ENCODE data around the gene ANKRD17. TPM values are rescaled to one million over a fixed set of nuclear protein-coding genes. Genes with fewer than 3 reads are reported as not detected.

Gene ANKRD17
- total RNA-seq, 1 donor from 2014 or later = 87.9 TPM

- TF ChIP-seq, protein P1, sequence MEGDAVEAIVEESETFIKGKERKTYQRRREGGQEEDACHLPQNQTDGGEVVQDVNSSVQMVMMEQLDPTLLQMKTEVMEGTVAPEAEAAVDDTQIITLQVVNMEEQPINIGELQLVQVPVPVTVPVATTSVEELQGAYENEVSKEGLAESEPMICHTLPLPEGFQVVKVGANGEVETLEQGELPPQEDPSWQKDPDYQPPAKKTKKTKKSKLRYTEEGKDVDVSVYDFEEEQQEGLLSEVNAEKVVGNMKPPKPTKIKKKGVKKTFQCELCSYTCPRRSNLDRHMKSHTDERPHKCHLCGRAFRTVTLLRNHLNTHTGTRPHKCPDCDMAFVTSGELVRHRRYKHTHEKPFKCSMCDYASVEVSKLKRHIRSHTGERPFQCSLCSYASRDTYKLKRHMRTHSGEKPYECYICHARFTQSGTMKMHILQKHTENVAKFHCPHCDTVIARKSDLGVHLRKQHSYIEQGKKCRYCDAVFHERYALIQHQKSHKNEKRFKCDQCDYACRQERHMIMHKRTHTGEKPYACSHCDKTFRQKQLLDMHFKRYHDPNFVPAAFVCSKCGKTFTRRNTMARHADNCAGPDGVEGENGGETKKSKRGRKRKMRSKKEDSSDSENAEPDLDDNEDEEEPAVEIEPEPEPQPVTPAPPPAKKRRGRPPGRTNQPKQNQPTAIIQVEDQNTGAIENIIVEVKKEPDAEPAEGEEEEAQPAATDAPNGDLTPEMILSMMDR (conservative IDR thresholded peaks at IDR 0.05) = no peak
- H3K4me3 Mint-ChIP-seq = no peak overlapping the region
- no peak for DNase-seq (ENCODE audit: low read depth, low spot score)
Observed at GRCh38 chr4:73178389-73178788, 80.2 kb downstream of the ANKRD17 start.

GRCh38 chr4:73172161-73172560 lies 86.4 kb downstream of the ANKRD17 start:
- TF ChIP-seq, protein P1 (conservative IDR thresholded peaks at IDR 0.05) = no peak
- no peak overlapping the region for H3K27ac Mint-ChIP-seq (ENCODE audit: unreplicated experiment)
- H3K4me3 Mint-ChIP-seq = no peak overlapping the region
- peaks cover 73% of the 10 kb centered on the region for H3K36me3 Mint-ChIP-seq (ENCODE audit: low read depth)
- H3K9me3 Mint-ChIP-seq = peaks cover 15% of the 10 kb centered on the region
- H3K27me3 Mint-ChIP-seq (ENCODE audit: low read depth) = no peaks in the 10 kb centered on the region
- H3K4me1 Mint-ChIP-seq = no peaks in the 10 kb centered on the region
- DNase-seq (ENCODE audit: low read depth, low spot score) = no peak

More at GRCh38 chr4:73178389-73178788, 80.2 kb downstream of the ANKRD17 start:
- Mint-ChIP-seq H3K36me3 (ENCODE audit: low read depth) (peaks cover 32% of the 10 kb centered on the region), H3K9me3 (peaks cover 10% of the 10 kb centered on the region), H3K4me1 (peaks cover 21% of the 10 kb centered on the region), H3K27me3 (ENCODE audit: low read depth) (no peaks in the 10 kb centered on the region), H3K27ac (ENCODE audit: unreplicated experiment) (no peak overlapping the region)

GRCh38 chr4:73170518-73171198 lies 87.9 kb downstream of the ANKRD17 start:
- DNase-seq (ENCODE audit: low read depth, low spot score) = no peak
- no peaks in the 10 kb centered on the region for H3K27me3 Mint-ChIP-seq (ENCODE audit: low read depth)
- H3K4me1 Mint-ChIP-seq = no peaks in the 10 kb centered on the region
- H3K36me3 Mint-ChIP-seq (ENCODE audit: low read depth) = peaks cover 77% of the 10 kb centered on the region
- TF ChIP-seq, protein P1 (conservative IDR thresholded peaks at IDR 0.05) = no peak
- H3K27ac Mint-ChIP-seq (ENCODE audit: unreplicated experiment) = no peak overlapping the region
- peaks cover 20% of the 10 kb centered on the region for H3K9me3 Mint-ChIP-seq
- H3K4me3 Mint-ChIP-seq = no peak overlapping the region

- no peak for DNase-seq (ENCODE audit: low read depth, low spot score)
- peaks cover 4% of the 10 kb centered on the region for H3K4me1 Mint-ChIP-seq
- no peak overlapping the region for H3K27ac Mint-ChIP-seq (ENCODE audit: unreplicated experiment)
- H3K9me3 Mint-ChIP-seq = peaks cover 10% of the 10 kb centered on the region
- H3K4me3 Mint-ChIP-seq = no peak overlapping the region
- TF ChIP-seq, protein P1 (conservative IDR thresholded peaks at IDR 0.05) = no peak
- no peaks in the 10 kb centered on the region for H3K27me3 Mint-ChIP-seq (ENCODE audit: low read depth)
- H3K36me3 Mint-ChIP-seq (ENCODE audit: low read depth) = peaks cover 49% of the 10 kb centered on the region
Observed at GRCh38 chr4:73166212-73166611, 92.4 kb downstream of the ANKRD17 start.

- Mint-ChIP-seq H3K27me3 (ENCODE audit: low read depth) (no peaks in the 10 kb centered on the region), H3K27ac (ENCODE audit: unreplicated experiment) (no peak overlapping the region), H3K4me1 (peaks cover 4% of the 10 kb centered on the region), H3K9me3 (peaks cover 5% of the 10 kb centered on the region), H3K36me3 (ENCODE audit: low read depth) (peaks cover 29% of the 10 kb centered on the region), H3K4me3 (no peak overlapping the region)
- no peak for DNase-seq (ENCODE audit: low read depth, low spot score)
- TF ChIP-seq, protein P1 (conservative IDR thresholded peaks at IDR 0.05) = no peak
Observed at GRCh38 chr4:73161527-73162185, 96.9 kb downstream of the ANKRD17 start.
